Activated naive CD8-positive, alpha-beta T cell treated with anti-CD3 and anti-CD28 coated beads, Interleukin-2, amount 10 ng/mL, durations not matched to agents 7 days and 5 days (primary cell): ENCODE data around the gene DNAAF9. TPM values are rescaled to one million over a fixed set of nuclear protein-coding genes. Genes with fewer than 3 reads are reported as not detected.
"Not testable (repeated sequence)": the region's sequence is repeated elsewhere in the genome, so short reads cannot be mapped to it uniquely, and the experiment has no call there.

Experiments
- ATAC-seq: fragments of 150-1000 bp; cut with Tn5 transposase; one replicate; pipeline ENCODE4 v1.10.0; 2021; ENCODE audit warnings: low read depth, moderate library complexity
- POLR2A ChIA-PET: fragments of 350-600 bp; sonication (Branson Sonifier 250); formaldehyde crosslinking; loops from one replicate; lab custom pipeline; 2021; ENCODE audit warnings: antibody characterized with exemption; lab: Charles Lee
- DNase-seq: peaks from one replicate; pipeline ENCODE4 v3.0.0; 2021
- H3K27ac Mint-ChIP-seq: one replicate; pipeline ENCODE4 v1.8.0; 2022; ENCODE audit warnings: mild to moderate bottlenecking, mixed read lengths
- H3K27me3 Mint-ChIP-seq: one replicate; pipeline ENCODE4 v1.8.0; 2022; ENCODE audit warnings: mild to moderate bottlenecking, moderate library complexity, mixed read lengths
- H3K36me3 Mint-ChIP-seq: one replicate; pipeline ENCODE4 v1.8.0; 2021; ENCODE audit warnings: mild to moderate bottlenecking, mixed read lengths
- H3K4me1 Mint-ChIP-seq: one replicate; pipeline ENCODE4 v1.8.0; 2021; ENCODE audit warnings: mixed read lengths
- H3K4me3 Mint-ChIP-seq: one replicate; pipeline ENCODE4 v1.8.0; 2022; ENCODE audit warnings: mild to moderate bottlenecking, moderate library complexity, mixed read lengths
- H3K9me3 Mint-ChIP-seq: one replicate; pipeline ENCODE4 v1.8.0; 2021; ENCODE audit warnings: mixed read lengths
- total RNA-seq, 2 experiments: library from RNA; stranded (reverse); gene quantifications; one replicate each; pipeline ENCODE4 v1.2.3, GENCODE V29; 2021

Gene DNAAF9
- total RNA-seq, 2 experiments from 2014 or later, result 5.1 to 6.4 TPM

DNA sequence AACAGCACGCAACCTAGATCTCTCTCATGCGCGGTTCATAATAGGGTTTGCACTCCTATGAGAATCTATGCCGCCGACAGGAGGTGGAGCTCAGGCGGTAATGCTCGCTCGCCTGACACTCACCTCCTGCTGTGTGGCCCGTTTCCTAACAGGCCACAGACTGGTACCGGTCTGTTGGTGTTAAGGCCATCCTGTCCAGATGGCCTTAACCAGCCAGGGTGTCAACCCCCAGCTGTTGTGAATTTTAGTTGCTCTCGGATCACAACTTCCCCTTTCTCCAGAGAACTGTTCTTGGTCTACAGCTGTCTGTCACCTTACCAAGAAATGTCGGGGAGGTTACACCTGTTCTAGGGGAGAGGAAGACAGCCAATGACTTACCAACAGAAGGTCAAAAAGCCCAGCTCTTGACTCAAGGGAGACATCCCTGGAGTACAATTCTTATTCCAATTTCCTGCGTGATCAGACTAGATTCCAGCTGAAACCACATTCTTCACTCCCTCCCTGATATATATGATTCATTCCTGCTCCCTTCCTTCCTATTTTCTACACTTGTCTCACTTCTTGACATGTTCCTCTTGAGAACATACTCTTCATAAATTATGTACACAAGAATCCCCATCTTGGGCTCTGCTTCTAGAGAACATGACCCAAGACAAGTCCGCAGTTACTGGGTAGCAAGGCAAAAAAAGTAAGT lies 23.1 kb upstream of the DNAAF9 start:
- DNase-seq (no peak), ATAC-seq (no peak)
- Mint-ChIP-seq H3K9me3 (no peaks in the 10 kb centered on the region), H3K27ac (no peak overlapping the region), H3K4me1 (peaks cover 1% of the 10 kb centered on the region), H3K27me3 (peaks cover 21% of the 10 kb centered on the region), H3K36me3 (no peaks in the 10 kb centered on the region), H3K4me3 (no peak overlapping the region)
- POLR2A ChIA-PET, result no interaction called here

DNA sequence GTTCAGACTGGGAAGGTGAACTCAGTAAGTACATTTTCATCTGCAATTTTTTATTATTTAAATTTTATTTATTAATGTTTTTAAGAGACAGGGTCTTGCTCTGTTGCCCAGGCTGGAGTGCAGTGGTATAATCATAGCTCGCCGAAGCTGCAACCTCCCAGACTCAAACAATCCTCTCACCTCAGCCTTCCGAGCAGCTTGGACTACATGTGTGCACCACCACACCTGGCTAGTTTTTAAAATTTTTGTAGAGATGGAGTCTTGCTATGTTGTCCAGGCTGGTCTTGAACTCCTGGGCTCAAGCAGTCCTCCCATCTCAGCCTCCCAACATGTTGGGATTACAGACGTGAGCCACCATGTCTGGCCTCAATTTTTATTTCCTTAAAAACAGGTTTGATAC lies 19.3 kb upstream of the DNAAF9 start:
- not testable (repeated sequence) for H3K9me3 Mint-ChIP-seq, ATAC-seq, H3K36me3 Mint-ChIP-seq, H3K4me1 Mint-ChIP-seq, H3K4me3 Mint-ChIP-seq, DNase-seq, H3K27ac Mint-ChIP-seq
- peaks cover 33% of the 10 kb centered on the region for H3K27me3 Mint-ChIP-seq
- POLR2A ChIA-PET, result interaction anchor here (0.5 kb wide), 1 partner anchor 523 kb away, joined by 4 read pairs; no protein-coding TSS in a partner anchor

DNA sequence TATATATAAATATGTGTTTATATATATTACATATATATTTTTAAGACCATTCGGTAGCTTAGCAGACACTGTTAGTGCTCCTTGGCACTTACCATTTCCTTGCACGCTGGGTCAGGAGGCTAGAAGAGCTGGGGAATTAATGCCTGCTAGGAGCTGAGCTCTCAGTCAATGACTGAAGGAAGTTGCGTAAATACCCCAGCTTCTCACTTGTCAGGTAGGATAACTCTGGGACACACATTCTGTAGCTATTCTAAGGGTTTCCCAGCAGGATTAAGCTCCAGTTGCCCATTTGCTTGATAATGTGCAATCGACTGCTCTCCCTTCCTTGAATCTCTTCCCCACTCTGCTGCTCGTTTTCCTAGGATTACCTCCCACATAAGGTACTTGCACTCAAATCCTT lies 15.7 kb upstream of the DNAAF9 start:
- Mint-ChIP-seq H3K27ac (no peak overlapping the region), H3K4me1 (peaks cover 17% of the 10 kb centered on the region), H3K9me3 (no peaks in the 10 kb centered on the region), H3K36me3 (peaks cover 4% of the 10 kb centered on the region), H3K27me3 (peaks cover 24% of the 10 kb centered on the region), H3K4me3 (no peak overlapping the region)
- ATAC-seq (no peak), DNase-seq (no peak)
- POLR2A ChIA-PET, result interaction anchor here (1.5 kb wide), 1 partner anchor 15 kb away, joined by 3 read pairs; no protein-coding TSS in a partner anchor

DNA sequence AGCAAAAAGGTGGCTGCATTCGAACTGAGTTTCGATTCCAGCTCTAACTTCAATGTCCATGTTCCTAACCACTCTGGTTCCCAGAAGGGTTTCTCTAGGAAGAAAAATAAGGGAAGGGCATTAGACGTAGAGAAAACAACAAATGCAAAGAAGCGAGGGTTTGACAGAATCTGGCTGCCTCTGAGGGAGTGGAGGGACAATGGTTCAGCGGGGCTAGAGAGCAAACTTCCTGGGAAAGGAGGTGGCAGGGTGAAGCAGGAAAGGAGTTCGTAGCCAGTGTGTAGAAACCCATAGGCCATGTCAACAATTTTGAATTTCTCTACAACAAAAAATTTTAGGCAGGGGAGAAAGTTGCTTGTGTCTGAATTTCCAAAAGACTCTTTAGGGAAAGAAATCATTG lies 14.5 kb upstream of the DNAAF9 start:
- Mint-ChIP-seq H3K4me3 (no peak overlapping the region), H3K4me1 (peaks cover 17% of the 10 kb centered on the region), H3K9me3 (no peaks in the 10 kb centered on the region), H3K27me3 (peaks cover 24% of the 10 kb centered on the region), H3K27ac (peak overlapping the region; percentile 74), H3K36me3 (peaks cover 4% of the 10 kb centered on the region)
- POLR2A ChIA-PET, result interaction anchor here (1.5 to 2.3 kb wide), 2 partner anchors 13 to 14 kb away, joined by 3 to 26 read pairs; partner anchors contain the start of gene DNAAF9
- ATAC-seq (no peak), DNase-seq (no peak)

DNA sequence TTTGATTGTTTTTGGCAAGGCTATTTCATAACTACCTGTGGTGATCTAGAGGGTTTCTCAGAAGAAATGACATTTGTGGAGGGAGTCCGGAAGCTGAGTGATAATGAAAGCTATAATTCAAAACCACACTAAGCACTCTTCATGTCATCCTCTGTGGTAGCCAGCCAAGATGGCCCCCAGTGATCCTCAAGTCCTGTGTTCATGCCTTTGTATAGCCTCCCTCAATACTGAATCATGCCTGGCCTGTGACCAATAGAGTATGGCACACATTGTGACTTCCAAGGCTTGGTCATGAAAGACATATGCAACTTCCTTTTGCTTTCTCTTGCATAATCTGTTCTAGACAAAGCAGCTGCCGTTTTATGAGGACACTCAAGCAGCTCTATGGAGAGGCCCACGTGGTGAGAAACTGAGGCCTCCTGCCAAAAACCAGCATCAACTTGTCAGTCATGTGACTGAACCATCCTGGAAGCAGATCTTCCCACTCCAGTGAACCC lies 12.8 kb upstream of the DNAAF9 start:
- peaks cover 18% of the 10 kb centered on the region for H3K4me1 Mint-ChIP-seq

DNA sequence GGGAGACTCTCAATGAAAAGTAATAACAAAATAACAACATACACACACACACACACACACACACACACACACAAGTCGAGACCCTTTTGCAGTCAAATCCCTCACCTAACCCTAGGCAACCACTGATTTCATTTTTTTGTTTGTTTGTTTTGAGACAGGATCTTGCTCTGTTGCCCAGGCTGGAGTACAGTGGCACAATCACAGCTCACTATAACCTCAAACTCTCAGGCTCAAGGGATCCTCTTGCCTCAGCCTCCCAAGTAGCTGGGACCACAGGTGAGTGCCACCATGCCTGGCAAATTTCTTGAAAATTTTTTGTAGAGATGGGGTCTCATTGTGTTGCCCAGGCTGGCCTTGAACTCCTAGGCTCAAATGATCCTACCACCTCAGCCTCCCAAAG lies 10.7 kb upstream of the DNAAF9 start:
- Mint-ChIP-seq H3K9me3 (peaks cover 13% of the 10 kb centered on the region), H3K27me3 (peaks cover 14% of the 10 kb centered on the region), H3K4me1 (peaks cover 19% of the 10 kb centered on the region), H3K36me3 (peaks cover 14% of the 10 kb centered on the region)
- POLR2A ChIA-PET, H3K4me3 Mint-ChIP-seq, DNase-seq, H3K27ac Mint-ChIP-seq, ATAC-seq: not testable (repeated sequence)

More for the DNA sequence above, 12.8 kb upstream of the DNAAF9 start:
- Mint-ChIP-seq H3K27ac (peak overlapping the region; percentile 96), H3K36me3 (peaks cover 11% of the 10 kb centered on the region), H3K4me3 (peak overlapping the region; percentile 58), H3K27me3 (peaks cover 19% of the 10 kb centered on the region), H3K9me3 (peaks cover 7% of the 10 kb centered on the region)
- ATAC-seq, result peak; percentile 100
- POLR2A ChIA-PET, result interaction anchor here (0.6 to 2.3 kb wide), 4 partner anchors 9 to 50 kb away, joined by 3 to 26 read pairs (median 8); partner anchors contain the start of genes ATRN and DNAAF9
- peak; percentile 46 for DNase-seq

DNA sequence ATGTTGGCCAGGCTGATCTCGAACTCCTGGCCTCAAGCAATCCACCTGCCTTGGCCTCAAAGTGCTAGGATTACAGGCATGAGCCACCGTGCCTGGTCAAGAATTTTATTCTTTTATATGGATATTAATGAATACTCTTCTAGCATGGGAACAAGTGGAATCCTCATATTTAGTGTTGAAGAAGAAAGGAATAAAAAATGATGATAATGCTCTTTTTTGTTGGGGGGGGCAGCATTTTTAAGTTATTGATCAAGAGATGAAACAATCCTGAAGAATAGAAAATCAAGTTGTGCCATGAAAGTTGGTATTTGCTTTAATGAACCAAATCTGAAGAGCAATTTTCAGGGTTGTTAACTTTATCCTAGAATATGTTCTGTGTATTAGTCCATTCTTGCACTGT lies 6.7 kb upstream of the DNAAF9 start:
- no peak for DNase-seq
- Mint-ChIP-seq H3K4me1 (peaks cover 3% of the 10 kb centered on the region), H3K36me3 (peaks cover 10% of the 10 kb centered on the region), H3K4me3 (no peak overlapping the region), H3K27ac (no peak overlapping the region), H3K9me3 (peaks cover 13% of the 10 kb centered on the region), H3K27me3 (peaks cover 25% of the 10 kb centered on the region)
- ATAC-seq, result no peak
- POLR2A ChIA-PET, result no interaction called here

DNA sequence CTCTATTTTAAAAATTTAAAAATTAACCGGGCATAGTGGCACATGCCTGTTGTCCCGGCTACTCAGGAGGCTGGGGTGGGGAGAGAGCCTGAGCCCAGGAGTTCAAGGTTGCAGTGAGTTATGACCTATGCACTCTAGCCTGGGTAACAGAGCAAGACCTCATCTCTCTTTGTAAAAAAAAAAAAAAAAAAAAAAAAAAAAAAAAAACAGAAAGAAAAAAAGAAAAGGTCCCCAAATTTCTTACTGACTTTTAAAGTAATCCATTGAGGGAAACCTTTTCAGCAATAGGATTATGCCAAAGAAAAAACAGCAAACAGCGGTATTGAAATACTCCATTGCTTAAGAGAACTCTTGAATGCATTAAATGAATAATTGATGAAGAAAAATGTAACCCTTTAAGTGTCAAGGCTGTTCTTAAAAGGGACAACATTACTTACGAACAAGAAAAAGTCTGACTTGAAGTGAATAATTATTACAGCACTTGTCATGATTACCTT lies 6.0 kb upstream of the DNAAF9 start:
- Mint-ChIP-seq H3K4me1 (peaks cover 6% of the 10 kb centered on the region), H3K9me3 (peaks cover 13% of the 10 kb centered on the region), H3K4me3 (no peak overlapping the region), H3K27ac (no peak overlapping the region), H3K36me3 (peaks cover 10% of the 10 kb centered on the region), H3K27me3 (peaks cover 23% of the 10 kb centered on the region)
- no peak for DNase-seq
- no peak for ATAC-seq
- POLR2A ChIA-PET, result no interaction called here

DNA sequence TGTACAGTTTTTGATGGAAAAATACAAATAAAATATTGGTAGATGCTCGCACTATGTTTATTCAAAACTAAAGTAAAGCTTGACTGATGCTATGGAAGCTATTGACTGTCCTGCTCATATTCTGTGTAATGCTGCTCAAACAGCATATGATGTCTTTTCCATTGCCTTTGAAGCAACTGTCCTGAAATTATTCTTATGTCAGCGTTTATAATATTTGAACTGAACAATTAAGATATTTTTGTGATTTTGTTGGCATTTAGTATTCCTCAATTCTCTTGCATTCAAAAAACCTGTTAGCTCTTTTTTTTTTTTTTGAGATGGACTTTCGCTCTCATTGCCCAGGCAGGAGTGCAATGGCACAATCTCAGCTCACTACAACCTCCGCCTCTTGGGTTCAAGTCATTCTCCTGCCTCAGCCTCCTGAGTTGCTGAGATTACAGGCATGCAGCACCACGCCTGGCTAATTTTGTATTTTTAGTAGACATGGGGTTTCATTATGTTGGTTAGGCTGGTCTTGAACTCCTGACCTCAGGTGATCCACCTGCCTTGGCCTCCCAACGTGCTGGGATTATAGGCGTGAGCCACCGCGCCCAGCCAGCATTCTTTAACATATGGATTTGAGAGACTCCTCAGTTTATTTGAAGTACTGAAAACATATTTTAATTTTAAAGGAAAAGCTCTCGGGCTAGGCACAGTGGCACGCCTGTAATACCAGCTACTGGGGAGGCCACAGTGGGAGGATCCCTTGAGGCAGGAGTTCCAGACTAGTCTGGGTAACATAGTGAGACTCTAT lies 5.3 kb upstream of the DNAAF9 start:
- peaks cover 13% of the 10 kb centered on the region for H3K9me3 Mint-ChIP-seq
- no peak for DNase-seq
- H3K27ac Mint-ChIP-seq, result no peak overlapping the region
- ATAC-seq, result no peak
- H3K36me3 Mint-ChIP-seq, result peaks cover 10% of the 10 kb centered on the region
- H3K4me3 Mint-ChIP-seq, result no peak overlapping the region
- peaks cover 9% of the 10 kb centered on the region for H3K4me1 Mint-ChIP-seq
- POLR2A ChIA-PET, result interaction anchor here (0.6 kb wide), 1 partner anchor 537 kb away, joined by 4 read pairs; no protein-coding TSS in a partner anchor
- H3K27me3 Mint-ChIP-seq, result peaks cover 18% of the 10 kb centered on the region

DNA sequence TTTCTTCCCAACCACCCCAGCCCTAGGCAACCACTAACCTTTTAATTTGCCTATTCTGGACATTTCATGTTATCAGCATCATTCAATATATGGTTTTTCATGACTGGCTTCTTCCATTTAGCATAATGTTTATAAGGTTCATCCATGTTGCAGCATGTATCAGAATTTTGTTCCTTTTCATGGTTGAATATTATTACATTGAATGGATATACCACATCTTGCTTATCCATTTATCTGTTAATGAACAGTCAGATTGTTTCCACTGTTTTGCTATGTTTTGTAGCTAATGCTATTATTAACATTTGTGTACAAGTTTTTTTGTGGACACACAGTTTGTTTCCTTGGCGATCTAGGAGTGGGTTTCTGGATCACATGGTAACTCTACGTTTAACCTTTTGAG lies 3.0 kb upstream of the DNAAF9 start:
- DNase-seq (no peak), ATAC-seq (no peak)
- H3K4me3 Mint-ChIP-seq, result no peak overlapping the region
- POLR2A ChIA-PET, result interaction anchor here (0.7 kb wide), 1 partner anchor 38 kb away, joined by 5 read pairs; no protein-coding TSS in a partner anchor
- H3K4me1 Mint-ChIP-seq, result peaks cover 16% of the 10 kb centered on the region
- peaks cover 3% of the 10 kb centered on the region for H3K36me3 Mint-ChIP-seq
- H3K9me3 Mint-ChIP-seq, result peaks cover 6% of the 10 kb centered on the region
- no peak overlapping the region for H3K27ac Mint-ChIP-seq
- peaks cover 21% of the 10 kb centered on the region for H3K27me3 Mint-ChIP-seq

DNA sequence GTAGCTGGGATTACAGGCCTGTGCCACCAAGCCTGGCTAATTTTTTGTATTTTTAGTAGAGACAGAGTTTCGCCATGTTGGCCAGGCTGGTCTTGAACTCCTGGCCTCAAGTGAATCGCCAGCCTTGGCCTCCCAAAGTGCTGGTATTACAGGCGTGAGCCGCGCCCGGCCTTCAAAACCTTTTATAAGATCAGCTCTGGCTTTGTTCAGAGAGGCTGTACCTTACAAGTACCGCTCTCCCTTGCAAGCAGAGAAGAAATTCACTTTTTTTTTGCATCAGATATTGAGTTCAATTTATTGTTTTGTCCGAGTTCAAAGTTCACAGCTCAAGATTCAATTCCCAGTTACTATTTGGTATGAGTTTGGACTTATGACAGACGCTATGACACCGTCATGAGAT lies 1.9 kb upstream of the DNAAF9 start:
- no peaks in the 10 kb centered on the region for H3K36me3 Mint-ChIP-seq
- H3K27ac Mint-ChIP-seq, result peak overlapping the region; percentile 96
- POLR2A ChIA-PET, result interaction anchor here (0.7 to 3.2 kb wide), 5 partner anchors 11 to 169 kb away, joined by 3 to 26 read pairs (median 3); partner anchors contain the start of gene ATRN

DNA sequence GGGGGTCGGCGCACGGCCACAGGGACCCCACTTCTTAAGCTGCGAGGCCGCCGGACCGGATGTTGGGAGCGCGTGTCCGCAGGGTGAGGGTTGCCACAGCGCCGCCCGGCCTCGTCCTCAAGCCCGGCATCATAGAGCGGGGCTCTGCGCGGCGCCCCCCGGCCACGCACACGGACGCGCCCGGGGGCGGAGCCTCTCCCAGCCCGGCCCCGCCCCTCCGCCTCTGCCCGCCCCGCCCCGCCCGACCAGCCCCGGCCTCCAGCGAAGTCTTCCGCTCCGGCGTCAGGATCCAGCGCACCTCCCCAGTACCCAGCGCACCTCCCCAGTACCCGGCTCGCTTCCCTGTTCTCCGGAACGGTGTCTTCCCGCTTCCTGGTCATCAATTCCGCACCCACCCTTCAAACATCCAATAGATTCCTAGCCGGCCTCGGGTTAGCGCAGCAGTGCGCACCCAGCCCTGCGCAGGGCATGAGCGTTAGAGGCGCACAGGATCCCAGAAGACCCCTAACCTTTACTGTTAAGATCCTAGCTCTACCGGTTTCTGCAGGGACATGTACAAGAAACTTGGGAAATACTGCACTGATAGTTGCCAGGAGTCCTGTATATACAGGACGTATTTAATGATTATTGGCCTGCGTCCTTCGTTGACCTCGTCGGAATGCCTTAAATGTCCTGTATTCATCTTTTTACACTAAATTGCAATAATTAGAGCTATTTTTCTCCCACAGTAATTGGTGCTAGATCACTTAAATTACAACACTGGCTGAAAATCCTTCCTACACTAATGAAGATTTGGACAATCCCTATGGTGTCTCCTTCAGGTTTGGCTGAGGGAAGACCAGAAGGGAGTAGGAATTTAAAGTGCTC lies 535 bp upstream of the DNAAF9 start:
- peaks cover 19% of the 10 kb centered on the region for H3K4me1 Mint-ChIP-seq
- peak overlapping the region; percentile 94 for H3K4me3 Mint-ChIP-seq
- H3K27ac Mint-ChIP-seq, result peak overlapping the region; percentile 96
- H3K9me3 Mint-ChIP-seq, result no peaks in the 10 kb centered on the region
- no peaks in the 10 kb centered on the region for H3K36me3 Mint-ChIP-seq
- H3K27me3 Mint-ChIP-seq, result peaks cover 22% of the 10 kb centered on the region
- peak; percentile 79 for DNase-seq
- POLR2A ChIA-PET, result interaction anchor here (1.0 to 3.2 kb wide), 7 partner anchors 13 to 249 kb away, joined by 3 to 26 read pairs (median 3); partner anchors contain the start of gene ATRN
- ATAC-seq, result peak; percentile 62

More for the DNA sequence above, 1.9 kb upstream of the DNAAF9 start:
- peak overlapping the region; percentile 94 for H3K4me3 Mint-ChIP-seq
- DNase-seq (no peak), ATAC-seq (no peak)
- peaks cover 21% of the 10 kb centered on the region for H3K27me3 Mint-ChIP-seq
- H3K9me3 Mint-ChIP-seq, result no peaks in the 10 kb centered on the region
- peaks cover 19% of the 10 kb centered on the region for H3K4me1 Mint-ChIP-seq
